SK-N-SH (cell line): ENCODE measurements around the gene CTNS.

ENCODE experiments used
- JUND ChIP-seq: IDR thresholded peaks from 2 replicates; pipeline ENCODE4 v1.4.0; 2012
- POLR2AphosphoS5 ChIP-seq: IDR thresholded peaks from 2 replicates; pipeline ENCODE4 v1.6.1; 2012; ENCODE audit warnings: low read depth, low read length
- TCF12 ChIP-seq: IDR thresholded peaks from 2 replicates; pipeline ENCODE4 v1.4.0; 2012
- TF ChIP-seq, protein P1 (sequence below): IDR thresholded peaks from 2 replicates; pipeline ENCODE4 v1.4.0; 2012; ENCODE audit warnings: low read depth
- TF ChIP-seq, protein P2 (sequence below): IDR thresholded peaks from 2 replicates; pipeline ENCODE4 v1.4.0; 2012; ENCODE audit warnings: low read depth, borderline replicate concordance
- TF ChIP-seq, protein P3 (sequence below): fragments of 200-600 bp; sonication (generic); IDR thresholded peaks from 2 replicates; pipeline ENCODE4 v1.6.1; 2017; ENCODE audit warnings: antibody characterized with exemption, mild to moderate bottlenecking, moderate library complexity

DNA sequence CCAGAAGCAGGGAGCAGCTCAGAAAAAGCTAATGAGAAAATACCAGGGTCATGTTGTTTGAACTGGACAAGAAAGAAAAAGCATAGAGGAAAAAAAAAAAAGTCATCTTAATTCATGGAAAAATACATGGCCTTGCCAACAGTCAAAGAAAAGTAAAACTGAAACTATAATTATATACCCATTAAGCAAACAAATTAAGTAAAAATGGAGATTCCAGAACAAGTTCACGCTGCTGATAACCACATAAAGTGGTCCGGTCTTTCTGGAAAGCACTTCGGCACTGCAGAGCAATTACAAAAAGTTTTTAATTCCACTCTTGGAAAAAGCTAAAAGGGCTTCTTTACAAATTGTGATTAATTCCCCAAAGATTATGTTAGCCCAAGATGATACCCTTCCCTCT lies 71.8 kb downstream of the CTNS start:
- TF ChIP-seq POLR2AphosphoS5 (no peak), TCF12 (no peak), JUND (no peak)
- TF ChIP-seq, protein P1, sequence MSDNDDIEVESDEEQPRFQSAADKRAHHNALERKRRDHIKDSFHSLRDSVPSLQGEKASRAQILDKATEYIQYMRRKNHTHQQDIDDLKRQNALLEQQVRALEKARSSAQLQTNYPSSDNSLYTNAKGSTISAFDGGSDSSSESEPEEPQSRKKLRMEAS = no peak
- TF ChIP-seq, protein P2, sequence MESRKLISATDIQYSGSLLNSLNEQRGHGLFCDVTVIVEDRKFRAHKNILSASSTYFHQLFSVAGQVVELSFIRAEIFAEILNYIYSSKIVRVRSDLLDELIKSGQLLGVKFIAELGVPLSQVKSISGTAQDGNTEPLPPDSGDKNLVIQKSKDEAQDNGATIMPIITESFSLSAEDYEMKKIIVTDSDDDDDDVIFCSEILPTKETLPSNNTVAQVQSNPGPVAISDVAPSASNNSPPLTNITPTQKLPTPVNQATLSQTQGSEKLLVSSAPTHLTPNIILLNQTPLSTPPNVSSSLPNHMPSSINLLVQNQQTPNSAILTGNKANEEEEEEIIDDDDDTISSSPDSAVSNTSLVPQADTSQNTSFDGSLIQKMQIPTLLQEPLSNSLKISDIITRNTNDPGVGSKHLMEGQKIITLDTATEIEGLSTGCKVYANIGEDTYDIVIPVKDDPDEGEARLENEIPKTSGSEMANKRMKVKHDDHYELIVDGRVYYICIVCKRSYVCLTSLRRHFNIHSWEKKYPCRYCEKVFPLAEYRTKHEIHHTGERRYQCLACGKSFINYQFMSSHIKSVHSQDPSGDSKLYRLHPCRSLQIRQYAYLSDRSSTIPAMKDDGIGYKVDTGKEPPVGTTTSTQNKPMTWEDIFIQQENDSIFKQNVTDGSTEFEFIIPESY = no peak
- TF ChIP-seq, protein P3, sequence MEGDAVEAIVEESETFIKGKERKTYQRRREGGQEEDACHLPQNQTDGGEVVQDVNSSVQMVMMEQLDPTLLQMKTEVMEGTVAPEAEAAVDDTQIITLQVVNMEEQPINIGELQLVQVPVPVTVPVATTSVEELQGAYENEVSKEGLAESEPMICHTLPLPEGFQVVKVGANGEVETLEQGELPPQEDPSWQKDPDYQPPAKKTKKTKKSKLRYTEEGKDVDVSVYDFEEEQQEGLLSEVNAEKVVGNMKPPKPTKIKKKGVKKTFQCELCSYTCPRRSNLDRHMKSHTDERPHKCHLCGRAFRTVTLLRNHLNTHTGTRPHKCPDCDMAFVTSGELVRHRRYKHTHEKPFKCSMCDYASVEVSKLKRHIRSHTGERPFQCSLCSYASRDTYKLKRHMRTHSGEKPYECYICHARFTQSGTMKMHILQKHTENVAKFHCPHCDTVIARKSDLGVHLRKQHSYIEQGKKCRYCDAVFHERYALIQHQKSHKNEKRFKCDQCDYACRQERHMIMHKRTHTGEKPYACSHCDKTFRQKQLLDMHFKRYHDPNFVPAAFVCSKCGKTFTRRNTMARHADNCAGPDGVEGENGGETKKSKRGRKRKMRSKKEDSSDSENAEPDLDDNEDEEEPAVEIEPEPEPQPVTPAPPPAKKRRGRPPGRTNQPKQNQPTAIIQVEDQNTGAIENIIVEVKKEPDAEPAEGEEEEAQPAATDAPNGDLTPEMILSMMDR = no peak
